ENCODE data around the gene NKAIN4. TPM values are rescaled to one million over a fixed set of nuclear protein-coding genes. Genes with fewer than 3 reads are reported as not detected.

NKAIN4 gene
- total RNA-seq, 3 donors from 2014 or later = 1.6 TPM; not detected in 2

DNA sequence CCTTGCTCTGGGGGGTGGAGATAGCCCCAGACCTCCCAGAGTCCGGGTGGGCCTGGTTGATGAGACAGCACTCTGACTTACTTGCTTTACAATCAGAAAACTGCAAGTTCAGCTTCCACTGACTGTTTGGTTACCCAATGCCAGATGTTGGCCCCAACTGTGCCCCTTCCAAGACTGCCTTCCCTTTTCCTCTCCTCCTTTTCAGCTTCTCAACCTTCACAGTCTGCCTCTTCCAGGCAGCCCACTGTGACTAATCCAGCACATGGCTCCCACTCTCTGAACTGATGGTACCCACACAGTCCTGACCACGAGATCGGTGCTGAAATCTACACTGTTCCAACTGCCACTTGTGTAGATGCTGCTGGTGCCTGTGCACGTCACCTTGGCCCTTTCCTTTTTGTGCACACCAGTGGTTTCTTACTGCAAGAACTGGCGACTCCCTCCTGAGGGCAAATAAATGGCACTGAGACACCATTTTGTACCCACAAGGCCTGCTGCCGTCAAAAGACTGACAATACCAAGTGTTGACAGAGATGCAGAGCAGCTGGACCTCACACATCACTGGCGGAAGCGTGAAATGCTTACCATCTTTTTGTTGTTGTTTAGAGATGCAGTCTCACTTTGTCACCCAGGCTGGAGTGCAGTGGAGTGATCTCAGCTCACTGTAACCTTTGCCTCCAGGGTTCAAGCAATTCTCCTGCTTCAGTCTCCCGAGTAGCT, 16.5 kb upstream of the NKAIN4 start:
- Histone ChIP-seq H3K9me3 (no peaks in the 10 kb centered on the region), H3K4me1 (ENCODE audit: low read depth) (peaks cover 16% of the 10 kb centered on the region), H3K36me3 (ENCODE audit: low read depth) (no peaks in the 10 kb centered on the region), H3K4me3 (no peak overlapping the region)
- no peak for TF ChIP-seq CTCF (IDR thresholded peaks at IDR 0.05)
- intact Hi-C loops (cut with DNase I, micrococcal nuclease) = no loop called here
- DNase-seq = no peak
- ATAC-seq = no peak

DNA sequence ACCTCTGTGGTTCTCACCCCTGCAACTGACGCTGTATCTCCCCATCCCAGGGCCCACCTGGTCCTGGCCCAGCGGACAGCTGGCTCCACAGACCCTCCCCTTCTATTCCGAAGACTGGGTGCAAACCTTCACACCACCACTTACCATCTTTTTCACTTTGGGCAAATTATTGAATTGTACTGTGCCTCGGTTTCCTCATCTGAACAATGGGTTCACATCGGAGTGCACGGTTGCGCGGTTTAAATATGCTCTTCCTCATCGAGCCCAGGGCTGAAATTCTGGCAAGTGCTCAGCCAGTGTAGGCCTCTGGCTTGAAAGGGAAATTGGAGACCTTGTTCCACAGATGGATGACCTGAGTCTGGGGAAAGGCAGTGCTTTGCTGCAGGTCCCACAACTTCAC, 15.5 kb upstream of the NKAIN4 start:
- no peak for DNase-seq
- Histone ChIP-seq H3K4me1 (ENCODE audit: low read depth) (peaks cover 14% of the 10 kb centered on the region), H3K4me3 (no peak overlapping the region), H3K9me3 (no peaks in the 10 kb centered on the region), H3K36me3 (ENCODE audit: low read depth) (no peaks in the 10 kb centered on the region)
- ATAC-seq = no peak
- no peak for TF ChIP-seq CTCF (IDR thresholded peaks at IDR 0.05)
- intact Hi-C loops (cut with DNase I, micrococcal nuclease) = no loop called here

DNA sequence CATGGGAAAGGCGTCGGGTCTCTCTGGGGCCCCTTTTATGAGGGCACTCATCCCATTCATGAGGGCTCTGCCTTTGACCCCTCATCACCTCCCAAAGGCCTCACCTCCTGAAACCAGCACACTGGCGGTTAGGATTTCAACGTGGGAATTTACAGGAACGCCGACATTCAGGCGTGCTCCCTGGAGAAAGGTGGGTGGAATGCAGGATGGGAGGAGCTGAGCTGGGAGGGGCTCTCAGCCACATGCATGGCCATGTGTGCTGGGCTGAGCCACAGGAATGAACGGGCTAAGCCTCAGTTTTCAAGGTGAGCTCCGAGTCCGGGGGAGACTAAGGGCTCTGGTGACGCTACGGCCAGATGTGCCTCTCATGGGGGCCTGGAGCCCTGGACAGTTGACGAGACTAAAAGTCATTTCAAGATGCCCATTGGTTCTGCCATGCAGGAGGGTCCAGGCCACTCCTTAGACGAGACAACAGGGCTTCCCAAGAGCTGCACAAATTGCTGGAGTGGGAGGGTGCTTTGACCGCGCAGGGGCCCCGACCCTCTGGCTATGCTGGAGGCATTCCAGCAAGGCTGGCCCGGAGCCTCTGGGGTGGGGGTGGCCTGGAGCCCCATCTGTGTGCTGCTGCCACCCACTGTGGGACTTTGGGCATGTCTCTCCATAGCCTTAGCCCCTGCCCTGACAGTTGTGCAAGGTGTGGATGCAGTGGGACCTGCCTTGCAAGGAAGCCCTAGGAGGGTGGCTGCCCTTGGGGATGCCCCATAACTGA, 14.6 kb upstream of the NKAIN4 start:
- Histone ChIP-seq H3K9me3 (no peaks in the 10 kb centered on the region), H3K36me3 (ENCODE audit: low read depth) (no peaks in the 10 kb centered on the region), H3K4me1 (ENCODE audit: low read depth) (peaks cover 7% of the 10 kb centered on the region), H3K4me3 (no peak overlapping the region)
- ATAC-seq (no peak), DNase-seq (no peak)
- TF ChIP-seq CTCF (IDR thresholded peaks at IDR 0.05) = no peak
- intact Hi-C loops (cut with DNase I, micrococcal nuclease) = no loop called here

DNA sequence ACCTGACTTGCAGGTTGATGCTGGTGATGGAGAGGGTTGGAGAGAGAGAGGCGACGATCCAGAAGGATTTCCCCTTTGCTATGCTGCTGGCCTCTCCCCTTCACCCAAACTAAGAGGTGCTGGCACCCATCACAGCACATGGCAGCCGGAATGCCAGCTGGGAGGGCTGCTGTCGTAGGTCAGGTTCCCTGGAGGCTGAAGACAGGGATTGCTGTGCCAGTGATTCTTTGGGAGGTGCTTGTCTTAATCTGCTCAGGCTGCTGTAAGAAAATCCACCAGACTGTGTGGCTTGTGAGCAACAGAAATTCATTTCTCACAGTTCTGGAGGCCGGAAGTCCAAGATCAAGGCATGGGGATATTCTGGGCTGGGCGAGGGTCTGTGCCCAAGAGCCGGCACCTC, 14.0 kb upstream of the NKAIN4 start:
- no peak for DNase-seq
- intact Hi-C loops (cut with DNase I, micrococcal nuclease) = no loop called here
- Histone ChIP-seq H3K36me3 (ENCODE audit: low read depth) (no peaks in the 10 kb centered on the region), H3K4me3 (no peak overlapping the region), H3K9me3 (no peaks in the 10 kb centered on the region), H3K4me1 (ENCODE audit: low read depth) (peaks cover under 1% of the 10 kb centered on the region)
- no peak for ATAC-seq
- no peak for TF ChIP-seq CTCF (IDR thresholded peaks at IDR 0.05)

DNA sequence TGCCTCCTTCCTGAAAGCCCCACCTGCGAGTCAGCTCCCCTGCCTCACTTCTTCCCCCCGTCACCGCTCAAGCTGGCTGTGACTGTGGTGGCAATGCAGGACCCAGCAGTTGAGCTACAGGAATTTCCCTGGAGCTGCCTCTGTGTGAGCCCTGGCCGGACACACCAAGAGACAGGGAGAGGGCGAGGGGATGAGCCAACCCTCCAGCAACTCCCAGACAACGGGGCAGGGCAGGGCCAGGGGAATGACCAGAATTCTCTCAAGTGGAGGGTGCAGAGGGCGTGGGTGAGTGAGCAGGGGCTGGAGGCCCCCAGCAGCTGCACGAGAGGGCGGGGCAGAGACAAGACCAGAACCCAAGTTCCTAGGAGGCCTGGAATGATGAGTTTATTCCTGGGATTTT, 13.4 kb upstream of the NKAIN4 start:
- Histone ChIP-seq H3K4me3 (no peak overlapping the region), H3K36me3 (ENCODE audit: low read depth) (no peaks in the 10 kb centered on the region), H3K9me3 (no peaks in the 10 kb centered on the region), H3K4me1 (ENCODE audit: low read depth) (no peaks in the 10 kb centered on the region)
- no peak for DNase-seq
- TF ChIP-seq CTCF (IDR thresholded peaks at IDR 0.05) = no peak
- intact Hi-C loops (cut with DNase I, micrococcal nuclease) = no loop called here
- no peak for ATAC-seq

All from mucosa of descending colon (tissue), 3 donors.